RPMI8226 (cell line): ENCODE results near the gene STOML1.
"Not testable (repeated sequence)": the region's sequence is repeated elsewhere in the genome, so short reads cannot be mapped to it uniquely, and the experiment has no call there.

Source experiments
- DNase-seq: peaks from one replicate; pipeline ENCODE4 v3.0.0-alpha.2; 2015

The STOML1 gene

DNA sequence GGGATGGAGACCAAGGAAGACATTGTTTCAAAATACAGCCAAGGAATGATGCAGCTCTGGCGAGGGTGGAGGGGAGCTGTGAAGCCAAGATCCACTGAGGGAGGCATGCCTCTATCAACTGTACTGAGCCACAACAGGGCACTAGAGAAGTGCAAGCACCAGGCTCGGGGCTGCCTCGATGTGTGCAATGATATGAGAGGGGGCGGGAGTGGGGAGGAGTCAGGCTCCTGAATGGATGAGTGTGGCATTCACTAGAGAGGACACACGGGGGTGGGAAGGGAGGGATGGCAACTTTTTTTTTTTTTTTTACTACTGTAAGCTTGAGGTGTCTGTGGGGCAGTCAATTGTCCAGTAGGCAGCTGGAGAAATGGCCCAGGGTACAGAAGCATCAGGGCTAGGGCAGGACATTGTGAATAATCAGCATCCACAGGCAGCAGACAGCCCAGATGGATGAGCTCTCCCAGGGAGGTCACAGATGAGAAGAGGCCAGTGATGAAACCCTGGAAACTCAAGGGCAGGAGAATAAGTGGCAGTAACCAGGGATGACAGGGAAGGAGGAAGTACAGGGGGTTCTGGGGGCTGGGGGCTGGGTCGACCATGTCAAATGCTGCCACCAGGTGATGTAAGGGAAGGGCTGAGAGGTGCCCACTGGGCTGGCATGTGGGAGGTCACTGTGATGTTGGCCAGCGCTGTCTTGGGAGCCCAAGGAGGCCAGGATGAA lies 5.9 kb downstream of the STOML1 start:
- no peak for DNase-seq

DNA sequence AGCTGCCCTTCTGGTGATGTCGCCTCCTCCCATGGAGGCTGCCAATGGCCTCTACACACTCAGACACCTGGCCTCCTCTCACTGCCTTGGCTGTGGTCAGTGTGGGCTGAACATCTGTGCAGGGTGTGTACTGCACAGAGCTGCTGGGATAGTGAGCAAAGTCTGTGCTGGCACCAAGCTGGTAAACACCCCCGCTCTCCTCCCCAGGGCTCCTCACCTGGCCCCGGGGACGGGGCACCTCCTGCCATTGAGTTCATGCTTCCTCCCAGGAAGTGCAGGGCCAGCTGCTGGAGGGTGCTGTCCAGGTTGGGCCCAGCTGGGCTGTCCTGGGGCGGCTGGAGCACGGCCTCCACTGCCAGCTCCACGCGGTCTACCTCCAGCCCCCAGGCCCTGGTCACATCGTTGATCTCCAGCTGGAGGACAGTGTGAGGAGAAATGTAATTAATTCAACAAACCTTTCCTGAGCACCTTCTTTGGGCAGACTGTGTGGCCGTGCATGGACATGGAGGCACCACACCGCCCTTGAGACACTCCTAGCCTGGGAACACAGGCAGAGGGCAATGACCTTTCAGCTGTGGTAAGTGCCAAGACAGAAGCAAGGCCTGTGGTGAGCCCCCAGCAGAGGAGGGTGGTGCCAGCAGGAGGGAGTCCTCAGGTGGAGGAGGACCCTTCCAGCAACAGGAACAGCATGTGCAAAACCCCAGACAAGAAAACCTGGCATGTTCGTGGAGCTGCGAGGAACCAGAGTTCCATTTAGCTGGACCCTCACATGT lies 6.8 kb downstream of the STOML1 start:
- DNase-seq = peak; percentile 98

DNA sequence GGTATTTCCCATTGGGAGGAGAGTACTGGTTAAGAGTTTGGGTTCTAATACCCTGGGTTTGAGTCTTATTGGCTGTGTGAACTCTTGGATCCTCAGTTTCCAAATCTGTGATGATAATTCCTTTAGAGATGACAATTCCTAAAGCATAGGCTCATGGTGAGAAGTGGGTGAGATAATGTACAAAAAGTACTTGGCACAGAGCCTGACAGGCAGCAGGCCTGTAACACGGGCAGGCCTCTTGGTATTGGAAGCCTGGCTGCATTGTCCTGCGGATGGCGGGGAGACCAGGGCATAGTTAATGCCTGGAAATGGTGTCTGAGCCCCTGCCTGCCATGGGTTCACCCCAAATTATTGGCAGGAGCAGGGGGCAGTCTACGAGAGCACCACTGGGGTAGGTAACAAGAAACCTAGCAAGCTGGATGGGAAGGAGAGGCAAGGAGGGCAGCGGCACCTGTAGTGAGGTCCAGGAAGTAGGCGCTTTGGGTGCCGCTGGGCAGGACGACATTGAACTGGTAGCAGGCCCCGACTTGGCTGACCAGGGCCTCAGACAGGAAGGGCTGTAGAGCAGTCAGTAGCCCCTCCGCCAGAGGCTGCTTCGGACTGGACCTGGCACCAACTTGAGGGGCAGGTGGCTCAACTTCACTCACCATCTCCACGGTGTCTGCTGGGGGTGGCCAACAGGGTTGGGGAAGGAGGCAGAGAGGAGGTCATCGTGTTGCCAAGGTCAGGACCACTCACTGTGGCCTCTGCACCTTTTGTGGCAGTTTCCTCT lies 7.7 kb downstream of the STOML1 start:
- no peak for DNase-seq

DNA sequence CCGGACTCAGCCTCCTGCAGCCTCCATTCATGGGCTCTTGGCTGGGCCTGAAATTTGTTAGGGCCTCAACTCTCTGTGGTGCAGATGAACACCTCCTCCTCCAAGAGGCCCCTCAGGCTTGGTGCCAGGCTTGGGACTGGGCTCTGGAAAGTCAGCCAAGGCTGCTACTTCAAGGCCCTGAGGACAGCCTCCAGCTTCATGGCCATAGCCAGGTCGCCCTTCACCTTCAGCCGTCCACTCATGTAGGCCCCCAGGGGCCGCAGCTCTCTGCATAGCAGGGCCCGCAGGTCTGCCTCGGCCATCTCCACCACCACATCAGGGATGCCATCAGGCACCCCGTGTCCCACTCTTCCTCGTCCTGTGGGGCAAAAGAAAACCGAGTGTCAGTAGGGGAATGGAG lies 8.3 kb downstream of the STOML1 start:
- no peak for DNase-seq

DNA sequence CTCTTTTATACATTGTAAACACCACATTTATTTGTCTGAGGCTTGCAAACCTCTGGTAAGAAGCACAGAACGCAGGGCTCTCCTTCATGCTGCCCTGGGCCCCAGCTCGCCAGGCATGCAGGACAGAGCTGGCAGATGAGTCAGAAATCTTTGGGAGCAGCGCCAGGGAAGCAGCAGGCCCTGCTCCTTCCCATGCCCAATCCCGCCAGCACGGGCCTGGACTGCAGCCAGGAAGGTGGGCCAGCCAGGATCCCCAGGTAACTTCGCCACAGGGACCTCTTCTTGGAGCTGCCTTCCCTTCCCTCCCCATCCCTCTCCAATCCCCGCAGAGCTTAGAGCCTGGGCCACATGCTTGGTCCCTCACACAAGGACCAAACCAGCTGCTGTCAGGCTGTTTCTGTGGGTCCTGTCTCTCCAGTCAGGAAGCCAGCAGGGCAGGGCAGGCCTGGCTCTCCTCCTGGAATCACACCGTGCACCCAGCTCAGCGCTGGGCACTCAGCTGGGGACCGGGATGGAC lies 8.8 kb downstream of the STOML1 start:
- DNase-seq = no peak

DNA sequence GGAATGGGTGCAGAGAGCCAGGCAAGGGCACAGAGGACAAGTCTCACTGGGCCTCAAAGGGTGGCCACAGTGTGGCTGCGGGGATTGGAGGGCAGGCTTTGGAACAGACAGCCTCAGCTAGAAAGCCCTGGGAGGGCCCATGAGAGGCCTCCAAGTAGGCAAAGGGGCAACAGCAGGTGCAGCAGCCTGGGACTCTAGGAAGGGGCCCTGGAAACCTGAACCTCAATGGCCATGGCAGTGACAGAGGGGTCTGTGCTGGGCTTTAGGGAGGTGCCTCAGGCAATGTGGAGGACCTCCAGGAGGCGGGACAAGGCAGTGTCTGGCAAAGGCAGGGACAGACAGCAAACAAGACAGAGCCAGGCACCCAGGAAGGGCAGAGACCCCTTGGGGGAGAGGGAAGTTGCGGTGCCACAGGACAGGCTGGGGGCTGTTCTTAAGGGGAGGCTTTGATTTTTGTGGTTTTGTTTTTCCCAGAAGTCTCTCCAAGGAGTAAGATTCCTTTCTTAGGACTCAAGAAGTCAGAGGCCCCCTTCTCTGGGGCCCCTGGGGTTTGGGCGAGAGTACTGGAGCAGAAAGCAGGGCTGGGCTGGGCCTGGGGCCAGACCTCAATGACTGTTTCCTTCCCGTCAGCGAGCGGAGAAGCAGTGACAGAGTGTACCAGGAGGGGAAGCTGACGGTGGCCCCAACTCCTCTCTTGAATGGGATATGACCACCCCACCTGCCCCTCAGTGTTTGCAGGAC lies 9.7 kb downstream of the STOML1 start:
- DNase-seq = no peak

DNA sequence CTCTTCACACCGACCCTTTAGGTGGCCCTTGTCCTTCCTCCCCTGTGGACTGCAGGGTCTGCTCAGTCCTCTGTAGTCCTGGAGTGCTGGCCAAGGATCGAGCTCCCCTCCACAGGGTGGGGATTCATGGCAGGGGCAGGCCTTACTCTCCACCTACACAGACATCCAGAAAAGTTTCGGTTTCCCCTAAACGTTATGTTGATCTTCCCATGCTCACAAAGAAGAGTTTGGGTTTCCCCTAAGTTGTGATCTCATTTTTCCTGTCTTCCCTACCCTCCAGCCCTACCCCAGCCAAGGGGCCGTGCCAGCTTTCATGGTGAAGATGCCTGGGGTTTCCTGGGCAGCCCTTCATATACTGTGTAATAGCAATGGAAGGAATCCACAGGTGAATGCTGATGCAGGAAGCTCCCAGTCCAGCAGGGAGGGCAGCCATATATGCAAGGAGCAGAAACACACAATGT lies 10.3 kb downstream of the STOML1 start:
- DNase-seq = no peak

DNA sequence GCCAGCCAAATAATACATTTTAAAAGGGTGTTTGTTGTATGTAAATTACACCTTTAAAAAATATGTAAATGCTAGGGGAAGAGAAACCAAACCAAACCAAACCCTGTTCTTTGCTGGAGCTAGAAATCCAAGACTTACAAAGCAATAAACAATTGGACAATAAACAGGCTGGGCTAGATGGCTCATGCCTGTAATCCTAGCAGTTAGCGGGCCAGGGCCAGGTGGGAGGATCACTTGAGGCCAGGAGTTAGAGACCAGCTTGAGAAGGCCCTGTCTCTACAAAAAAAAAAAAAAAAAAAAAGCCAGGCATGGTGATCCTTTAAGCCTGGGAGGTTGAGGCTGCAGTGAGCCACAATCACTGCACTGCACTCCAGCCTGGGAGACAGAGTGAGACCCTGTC lies 12.5 kb downstream of the STOML1 start:
- DNase-seq = no peak

DNA sequence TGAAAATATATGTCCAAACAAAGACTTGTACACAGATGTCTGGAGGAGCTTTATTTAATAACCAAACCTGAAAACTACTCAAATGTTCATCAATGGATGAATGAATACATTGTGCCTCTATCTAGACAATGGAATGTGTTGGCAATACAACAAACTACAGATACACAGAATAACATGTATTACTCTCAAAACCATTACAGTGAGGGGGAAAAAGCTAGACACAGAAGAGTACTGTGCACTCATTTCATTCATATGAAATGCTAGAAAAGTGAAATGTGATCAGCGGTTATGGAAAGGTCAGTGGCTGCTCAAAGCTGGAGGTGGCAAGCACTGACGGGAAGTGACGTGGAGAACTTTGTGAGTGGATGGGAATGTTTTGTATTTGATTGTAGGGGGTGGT lies 13.2 kb downstream of the STOML1 start:
- DNase-seq = no peak

DNA sequence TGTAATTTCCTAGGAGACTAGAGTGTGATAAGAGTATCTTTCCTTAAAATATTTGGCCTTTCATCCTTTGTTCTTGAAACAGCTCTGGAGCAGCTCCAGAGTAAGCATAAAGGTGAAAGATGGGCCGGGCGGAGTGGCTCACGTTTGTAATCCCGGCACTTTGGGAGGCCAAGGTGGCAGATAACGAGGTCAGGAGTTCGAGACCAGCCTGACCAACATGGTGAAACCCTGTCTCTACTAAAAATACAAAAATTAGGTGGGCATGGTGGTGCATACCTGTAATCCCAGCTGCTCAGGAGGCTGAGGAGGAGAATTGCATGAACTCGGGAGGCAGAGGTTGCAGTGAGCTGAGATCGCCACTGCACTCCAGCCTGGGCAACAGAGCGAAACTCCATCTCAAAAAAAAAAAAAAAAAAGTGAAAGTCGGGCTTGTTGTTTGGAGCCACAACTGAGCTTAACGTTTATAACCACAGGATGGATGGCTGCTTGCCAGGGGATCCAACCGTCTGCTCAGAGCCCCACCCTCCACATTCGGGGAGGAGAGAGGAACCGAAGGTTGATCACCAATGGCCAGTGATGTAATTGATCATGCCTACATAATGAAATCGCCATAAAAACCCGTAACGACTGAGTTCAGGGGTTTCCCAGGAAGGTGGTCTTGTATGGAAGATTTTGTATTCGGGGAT lies 16.5 kb downstream of the STOML1 start:
- peak; percentile 97 for DNase-seq

DNA sequence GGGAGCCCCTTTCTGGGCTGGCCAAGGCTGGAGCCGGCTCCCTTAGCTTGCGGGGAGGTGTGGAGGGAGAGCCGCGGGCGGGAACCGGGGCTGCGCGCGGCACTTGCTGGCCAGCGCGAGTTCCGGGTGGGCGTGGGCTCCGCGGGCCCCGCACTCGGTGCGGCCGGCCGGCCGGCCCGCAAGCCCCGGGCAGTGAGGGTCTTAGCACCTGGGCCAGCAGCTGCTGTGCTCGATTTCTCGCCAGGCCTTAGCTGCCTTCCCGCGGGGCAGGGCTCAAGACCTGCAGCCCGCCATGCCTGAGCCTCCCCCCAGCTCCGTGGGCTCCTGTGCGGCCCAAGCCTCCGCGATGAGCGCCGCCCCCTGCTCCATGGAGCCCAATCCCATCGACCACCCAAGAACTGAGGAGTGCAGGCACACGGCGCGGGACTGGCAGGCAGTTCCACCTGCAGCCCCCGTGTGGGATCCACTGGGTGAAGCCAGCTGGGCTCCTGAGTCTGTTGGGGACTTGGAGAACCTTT lies 18.4 kb downstream of the STOML1 start:
- DNase-seq = not testable (repeated sequence)

DNA sequence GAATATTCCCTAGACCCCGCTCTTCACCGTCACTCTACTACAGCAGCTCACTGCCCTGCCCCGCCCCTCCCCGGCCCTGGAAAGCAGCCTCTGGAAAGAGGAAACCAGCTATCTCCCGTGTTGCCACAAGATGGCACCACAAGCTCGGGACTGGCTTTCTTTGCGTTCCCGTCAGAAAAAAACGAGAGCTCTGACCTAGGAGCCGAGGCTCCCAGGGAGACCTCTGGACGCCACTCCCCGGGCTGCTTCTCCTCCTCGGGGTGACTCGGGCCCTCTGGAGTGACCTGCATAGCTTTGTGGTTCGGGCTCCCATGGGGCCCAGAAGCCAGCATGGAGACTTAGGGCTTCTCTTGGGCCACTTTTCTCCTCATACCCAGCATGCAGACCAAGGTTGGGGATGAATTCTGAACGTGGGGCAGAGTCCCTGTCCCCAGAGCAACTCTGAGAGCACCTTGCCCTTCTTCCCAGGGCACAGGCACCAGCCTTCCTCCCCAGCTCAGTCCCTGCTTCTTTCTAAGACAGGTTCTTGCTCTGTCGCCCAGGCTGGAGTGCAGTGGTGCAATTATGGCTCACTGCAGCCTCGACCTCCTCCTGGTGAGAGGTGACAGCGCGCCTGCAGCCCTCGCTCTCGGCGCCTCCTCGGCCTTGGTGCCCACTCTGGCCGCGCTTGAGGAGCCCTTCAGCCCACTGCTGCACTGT lies 19.0 kb downstream of the STOML1 start:
- DNase-seq = peak; percentile 93

DNA sequence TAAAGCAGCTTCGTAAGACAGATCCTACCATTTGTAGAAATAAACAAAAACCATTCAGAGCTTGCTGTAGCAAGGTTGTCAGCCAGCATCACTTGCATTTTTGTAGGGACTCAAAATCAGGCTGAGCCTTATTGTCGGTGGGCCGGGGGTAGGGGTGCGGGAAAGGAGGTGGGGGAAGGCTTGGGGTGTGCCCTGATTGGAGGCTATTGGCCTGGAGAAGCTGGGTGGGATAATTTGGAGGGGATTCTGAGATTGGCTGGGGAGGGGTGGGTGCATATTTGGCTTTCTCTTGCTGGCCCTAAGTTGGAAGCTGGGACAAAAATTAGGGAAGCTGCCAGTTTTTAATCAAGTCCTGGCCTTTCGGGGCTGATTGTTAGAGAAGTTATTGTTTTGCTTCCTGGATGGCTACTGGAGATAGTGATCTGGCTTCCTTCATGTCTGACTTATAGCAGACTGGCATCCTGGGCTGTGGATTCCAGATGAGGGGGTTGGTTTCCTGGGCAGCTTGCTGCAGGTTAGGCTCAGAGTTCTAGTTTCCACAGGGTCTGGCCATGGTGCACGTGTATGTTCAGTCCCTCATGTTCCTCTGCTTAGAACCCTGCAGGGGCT lies 22.8 kb downstream of the STOML1 start:
- no peak for DNase-seq

DNA sequence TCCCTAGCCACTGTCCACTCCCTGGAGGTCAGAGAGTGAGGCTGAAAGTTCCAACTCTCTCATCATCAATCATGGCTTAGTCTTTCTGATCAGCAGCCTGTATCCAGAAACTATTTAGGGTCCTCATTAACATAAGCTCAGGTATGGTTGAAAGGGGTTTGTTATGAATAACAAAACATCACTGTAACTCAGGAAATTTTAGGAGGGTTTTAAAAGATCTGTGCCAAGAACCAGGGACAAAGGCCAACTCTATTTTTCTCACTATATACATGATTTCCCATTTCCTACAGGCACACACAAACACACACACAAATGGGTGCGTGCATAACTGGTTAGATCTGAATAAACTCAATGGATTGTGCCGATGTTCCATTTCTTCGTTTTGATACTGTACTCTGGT lies 23.6 kb downstream of the STOML1 start:
- no peak for DNase-seq

DNA sequence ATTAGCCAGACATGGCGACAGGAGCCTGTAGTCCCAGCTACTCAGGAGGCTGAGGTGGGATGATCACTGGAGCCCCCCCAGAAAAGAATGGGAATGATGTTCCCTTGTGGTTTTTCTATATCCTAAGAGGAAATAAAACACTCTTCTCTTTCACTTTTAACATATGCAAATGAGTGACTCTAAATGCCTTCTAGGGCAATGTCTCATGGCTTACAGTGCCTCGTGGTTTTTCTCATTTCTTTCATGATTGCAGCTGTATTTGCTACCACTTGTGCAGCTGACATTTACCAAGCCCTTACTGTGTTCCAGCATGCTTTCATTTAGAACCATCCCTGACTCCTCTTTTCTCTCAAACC lies 26.4 kb downstream of the STOML1 start:
- DNase-seq = peak; percentile 76

DNA sequence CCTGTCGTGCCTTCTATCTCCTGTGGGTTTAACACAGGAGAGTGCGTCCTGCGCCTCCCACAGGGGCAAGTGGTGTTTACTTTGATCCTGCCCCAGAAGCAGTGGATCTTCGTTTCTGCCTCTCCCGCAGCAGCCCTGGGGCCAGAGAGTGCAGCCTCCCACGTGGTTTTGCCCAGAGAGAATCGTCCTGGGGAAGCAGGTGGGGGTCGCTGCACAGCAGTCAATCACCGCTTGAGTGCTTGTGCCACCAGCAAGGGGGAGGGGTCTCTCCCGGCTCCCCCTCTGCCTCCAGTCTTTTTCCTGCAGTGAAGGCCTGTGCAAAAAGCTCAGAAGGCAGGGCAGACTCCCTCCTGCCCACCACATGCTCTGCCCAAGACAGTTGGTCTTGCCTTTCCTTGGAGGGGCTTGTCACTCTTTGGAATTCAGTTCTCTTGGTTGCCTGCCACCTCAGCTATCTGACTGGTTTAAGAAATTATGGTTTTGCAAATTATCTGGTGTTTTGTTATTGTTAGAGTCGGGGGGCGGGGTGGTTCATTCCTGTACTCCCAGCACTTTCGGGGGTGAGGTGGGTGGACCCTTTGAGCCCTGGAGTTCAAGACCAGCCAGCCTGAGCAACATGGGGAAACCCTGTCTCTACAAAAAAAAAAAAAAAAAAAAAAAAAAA lies 26.9 kb downstream of the STOML1 start:
- no peak for DNase-seq

DNA sequence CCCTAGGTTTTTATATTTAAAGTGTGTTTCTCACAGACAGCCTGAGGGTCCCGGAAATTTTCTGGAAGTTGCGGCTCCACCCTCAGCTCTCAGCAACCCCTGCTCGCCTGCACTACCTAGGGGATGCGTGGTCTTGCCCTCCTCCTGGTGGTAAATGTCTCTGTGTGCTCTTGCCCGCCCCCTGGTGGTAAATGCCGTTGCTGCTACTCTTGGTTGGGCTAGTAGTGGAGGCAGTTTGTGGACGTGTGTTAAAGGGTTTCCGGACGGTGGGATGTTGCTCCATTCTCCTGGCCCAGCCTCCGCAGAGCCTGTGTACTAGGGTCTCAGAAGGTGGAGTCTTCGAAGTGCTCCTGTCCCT lies 27.4 kb downstream of the STOML1 start:
- peak; percentile 92 for DNase-seq

DNA sequence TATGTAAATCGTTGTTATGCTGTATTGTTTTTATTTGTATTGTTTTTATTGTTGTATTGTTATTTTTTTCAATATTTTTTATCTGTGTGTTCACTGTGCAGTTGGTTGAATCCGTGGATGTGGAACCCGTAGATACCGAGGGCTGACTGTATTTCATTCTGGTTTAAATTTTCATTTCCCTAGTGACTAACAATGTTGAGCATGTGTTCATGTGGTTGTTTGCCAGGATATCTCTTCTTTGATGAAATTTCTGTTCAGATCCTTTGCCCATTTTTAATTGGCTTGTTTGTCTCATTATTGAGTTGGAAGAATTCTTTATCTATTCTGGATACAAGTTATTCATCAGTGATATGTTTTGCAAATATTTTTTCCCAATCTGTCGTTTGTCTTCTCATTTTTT lies 29.7 kb downstream of the STOML1 start:
- DNase-seq = no peak

DNA sequence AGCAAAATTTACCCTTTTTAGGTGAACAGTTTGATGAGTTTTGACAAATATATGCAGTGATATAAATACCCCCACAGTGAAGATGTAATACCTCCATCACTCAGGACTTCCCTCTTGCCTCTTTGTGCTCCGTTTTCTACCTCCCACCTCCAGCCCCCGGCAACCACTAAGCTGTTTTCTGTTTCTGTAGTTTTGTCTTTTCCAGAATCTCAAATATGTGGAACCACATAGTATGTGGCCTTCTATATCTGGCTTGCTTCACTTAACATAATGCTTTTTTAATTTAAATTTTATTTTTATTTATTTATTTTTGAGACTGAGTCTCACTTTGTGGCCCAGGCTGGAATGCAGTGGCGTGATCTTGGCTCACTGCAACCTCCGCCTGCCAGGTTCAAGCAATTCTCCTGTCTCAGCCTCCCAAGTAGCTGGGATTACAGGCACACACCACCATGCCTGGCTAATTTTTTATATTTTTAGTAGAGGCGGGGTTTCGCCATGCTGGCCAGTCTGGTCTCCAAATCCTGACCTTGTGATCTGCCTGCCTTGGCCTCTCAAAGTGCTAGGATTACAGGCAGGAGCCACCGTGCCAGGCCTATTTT lies 31.5 kb downstream of the STOML1 start:
- DNase-seq = not testable (repeated sequence)

DNA sequence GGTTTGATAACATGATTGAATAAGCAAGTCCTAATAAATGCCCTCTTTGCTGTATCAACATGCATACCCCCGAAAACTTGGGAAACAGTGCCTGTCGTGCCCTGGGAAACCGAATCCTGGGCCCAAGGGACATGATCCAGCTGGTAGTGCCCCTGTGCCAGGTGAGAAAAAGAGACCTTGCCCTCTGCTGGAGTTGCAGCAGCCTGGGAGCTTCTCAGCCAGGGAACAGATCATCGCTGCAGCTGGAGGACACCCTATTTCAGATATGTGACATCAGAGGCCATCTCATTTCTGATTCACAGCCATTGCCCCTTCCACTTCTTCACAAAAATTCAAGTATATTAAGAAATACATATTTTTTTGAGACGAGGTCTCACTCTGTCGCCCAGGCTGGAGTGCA lies 32.3 kb downstream of the STOML1 start:
- DNase-seq = peak; percentile 56
